HG03575 (cell line): ENCODE results near the gene RBM19.

Experiments used
- ATAC-seq: cut with Tn5 transposase; IDR thresholded peaks from one replicate; pipeline ENCODE4 v1.9.1; 2021; ENCODE audit not compliant: unreplicated experiment, insufficient number of reproducible peaks, low FRiP score; ENCODE audit errors: extremely low read depth

The RBM19 gene

GRCh38 chr12:113895176-113895575 lies 70.9 kb downstream of the RBM19 start:
- no peak for ATAC-seq

DNA sequence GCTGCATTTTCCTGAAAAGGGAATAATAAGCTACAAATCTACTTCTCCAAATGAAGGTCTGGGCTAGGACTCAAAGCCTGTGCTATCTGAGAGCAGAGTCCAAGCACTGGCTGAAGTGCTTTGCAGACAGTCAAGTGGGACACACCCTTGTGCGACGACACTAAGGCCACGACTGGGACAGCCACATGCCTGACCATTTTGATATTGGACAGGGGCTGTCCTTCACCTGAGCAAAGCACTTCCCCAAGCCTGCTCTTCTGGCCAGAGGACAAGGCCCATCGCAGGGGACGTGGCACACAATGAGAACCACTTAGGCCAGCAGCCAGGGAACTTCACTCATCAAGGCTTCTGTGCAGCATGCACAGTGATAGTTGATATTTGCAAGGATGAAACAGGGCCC lies 71.4 kb downstream of the RBM19 start:
- no peak for ATAC-seq

DNA sequence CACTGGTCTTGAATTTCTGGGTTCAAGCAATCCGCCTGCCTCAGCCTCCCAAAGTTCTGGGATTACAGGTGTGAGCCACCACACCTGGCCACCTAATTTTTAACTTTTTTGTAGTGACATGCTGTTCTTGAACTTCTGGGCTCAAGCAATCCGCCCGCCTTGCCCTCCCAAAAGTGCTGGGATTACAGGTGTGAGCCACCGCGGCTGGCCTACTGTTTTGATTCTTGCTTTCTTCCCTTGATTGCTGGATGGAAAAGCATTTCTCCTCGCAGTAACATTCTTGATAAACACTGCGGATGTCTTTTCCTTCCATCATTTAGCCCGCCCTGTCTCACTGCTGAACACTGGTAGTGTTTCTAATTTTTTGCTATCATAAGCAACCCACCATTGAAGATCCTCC lies 72.9 kb downstream of the RBM19 start:
- ATAC-seq, result no peak

GRCh38 chr12:113892556-113892955 lies 73.6 kb downstream of the RBM19 start:
- no peak for ATAC-seq

GRCh38 chr12:113891739-113892520 lies 74.2 kb downstream of the RBM19 start:
- ATAC-seq, result no peak

DNA sequence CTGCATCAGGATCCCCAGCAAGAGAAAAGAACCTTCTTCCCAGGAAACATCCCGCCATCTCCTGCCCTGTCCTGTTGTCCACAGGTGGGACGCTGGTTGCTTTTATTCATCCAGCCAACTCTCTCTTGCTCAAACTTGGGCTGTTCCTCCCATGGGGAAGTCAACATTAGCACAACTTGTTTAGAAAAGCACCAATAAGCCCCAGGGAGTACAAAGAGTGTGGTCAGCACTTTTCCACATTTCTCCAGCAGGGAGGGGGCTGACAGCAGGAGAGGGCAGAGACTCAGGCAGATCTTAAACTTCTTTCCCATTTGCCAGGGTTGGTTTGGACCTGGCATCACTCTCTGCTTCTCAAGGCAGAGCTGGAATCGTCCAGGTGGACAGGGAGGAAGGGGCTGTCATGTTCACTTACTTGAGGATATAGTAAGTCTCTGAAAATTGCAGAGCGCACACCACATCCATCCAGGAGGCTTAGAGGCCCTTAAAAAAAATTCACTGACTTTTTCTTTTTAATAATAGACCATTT lies 74.9 kb downstream of the RBM19 start:
- no peak for ATAC-seq

DNA sequence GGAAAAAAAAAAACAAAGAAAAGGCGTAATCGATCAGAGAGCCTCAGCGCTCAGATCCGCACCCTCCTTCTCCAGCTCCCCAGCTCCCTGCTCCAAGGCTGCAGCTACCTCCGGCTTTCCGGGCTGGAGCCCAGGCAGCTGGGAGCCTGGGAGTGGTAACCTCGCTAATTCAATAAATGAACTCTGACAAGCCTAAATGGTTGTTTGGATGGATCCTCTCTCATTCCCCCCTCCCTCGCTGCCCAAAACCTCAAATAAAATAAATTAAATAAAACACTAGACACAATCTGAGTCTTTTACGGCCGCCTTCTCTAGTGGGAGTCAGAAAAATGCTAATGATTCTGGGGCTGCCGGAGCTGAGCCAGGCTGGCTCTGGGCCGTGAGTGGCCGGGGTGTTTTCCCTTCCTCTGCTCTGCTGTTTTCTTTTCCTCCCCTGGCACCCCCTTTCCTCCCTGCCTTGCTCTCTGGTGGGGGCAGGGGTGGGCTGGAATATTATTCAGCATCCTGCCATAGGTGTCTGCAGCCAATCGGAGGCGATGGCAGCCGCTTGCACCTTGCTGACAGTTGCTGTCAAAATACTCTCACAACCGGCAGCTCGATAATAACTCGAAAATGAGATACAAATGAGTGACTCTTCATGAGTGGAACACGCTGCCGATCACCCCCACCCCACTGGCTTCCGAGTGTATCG lies 76.1 kb downstream of the RBM19 start:
- ATAC-seq, result no peak

GRCh38 chr12:113889076-113889475 lies 77.0 kb downstream of the RBM19 start:
- no peak for ATAC-seq

- no peak for ATAC-seq
Measured at GRCh38 chr12:113888435-113888834, 77.7 kb downstream of the RBM19 start.

DNA sequence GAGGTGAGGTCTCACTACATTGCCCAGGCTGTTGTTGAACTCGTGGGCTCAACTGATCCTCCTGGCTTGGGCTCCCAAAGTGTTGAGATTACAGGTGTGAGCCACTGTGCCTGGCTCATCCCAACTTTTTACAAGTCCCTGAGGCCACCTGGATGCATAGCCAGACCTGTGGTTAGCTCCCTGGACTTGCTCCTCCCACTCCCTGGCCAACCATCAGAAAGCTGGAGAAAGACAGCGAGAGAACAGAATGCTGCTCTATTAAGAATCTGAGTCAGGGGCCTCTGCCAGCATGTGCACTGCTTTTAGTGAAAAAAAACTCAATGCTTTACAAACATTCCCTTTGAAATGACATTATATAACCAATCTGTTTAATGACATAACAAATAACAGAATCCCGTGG lies 78.2 kb downstream of the RBM19 start:
- no peak for ATAC-seq

DNA sequence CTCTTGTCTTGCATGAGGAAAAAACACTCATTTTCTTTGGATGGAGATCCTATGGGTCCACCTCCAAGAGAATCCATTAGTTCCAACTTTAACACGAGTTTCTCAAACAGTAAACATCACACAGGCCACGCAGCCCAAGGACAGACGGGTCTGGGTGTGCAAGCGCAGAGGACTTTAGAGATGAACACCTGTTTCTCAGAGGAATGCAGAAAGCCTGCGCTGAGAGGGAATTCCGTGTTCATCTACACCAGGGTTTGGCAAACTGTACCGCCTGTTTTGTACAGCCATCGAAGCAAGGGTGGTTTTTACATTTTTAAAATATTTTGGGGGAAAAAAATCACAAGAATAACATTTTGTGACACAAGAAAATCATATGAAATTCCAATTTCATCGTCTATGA lies 79.4 kb downstream of the RBM19 start:
- ATAC-seq, result no peak

DNA sequence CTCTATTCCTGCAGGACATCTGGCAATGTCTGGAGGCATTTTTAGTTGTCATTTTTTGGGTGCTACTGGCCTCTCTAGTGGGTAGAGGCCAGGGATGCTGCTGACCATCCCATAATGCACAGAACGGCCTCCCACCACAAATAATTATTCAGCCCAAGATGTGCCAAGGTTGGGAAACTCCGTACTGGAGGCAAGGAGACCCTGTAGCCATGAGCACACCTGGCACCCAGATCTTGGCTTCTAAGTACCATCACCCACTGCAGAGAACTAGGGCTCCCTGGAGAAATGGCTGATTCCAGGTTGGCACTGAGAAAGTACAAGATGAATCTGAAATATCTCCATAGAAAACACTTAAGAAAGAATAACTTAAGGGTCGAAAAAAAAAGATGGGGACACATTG lies 81.7 kb downstream of the RBM19 start:
- no peak for ATAC-seq

GRCh38 chr12:113882690-113883089 lies 83.4 kb downstream of the RBM19 start:
- no peak for ATAC-seq

GRCh38 chr12:113880988-113881962 lies 84.8 kb downstream of the RBM19 start:
- no peak for ATAC-seq

DNA sequence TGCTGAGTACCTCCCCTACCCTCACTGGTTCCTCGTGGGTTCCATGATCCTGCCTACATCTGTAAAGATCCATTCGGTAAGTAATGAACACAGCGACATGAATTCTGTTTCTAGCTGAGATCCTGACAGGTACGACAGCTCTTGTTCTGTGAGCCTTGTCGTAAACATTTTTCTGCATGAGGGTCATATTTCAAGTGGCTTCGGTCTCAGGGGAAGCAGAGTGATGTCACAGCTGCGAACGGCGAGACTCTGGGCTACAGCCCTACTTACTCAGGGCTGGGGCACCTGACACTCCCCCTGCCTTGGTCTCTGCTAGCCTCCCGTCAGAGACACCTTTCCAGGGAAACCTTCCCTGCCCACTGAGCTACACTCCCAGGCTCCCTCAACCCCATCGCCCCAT lies 85.8 kb downstream of the RBM19 start:
- no peak for ATAC-seq

DNA sequence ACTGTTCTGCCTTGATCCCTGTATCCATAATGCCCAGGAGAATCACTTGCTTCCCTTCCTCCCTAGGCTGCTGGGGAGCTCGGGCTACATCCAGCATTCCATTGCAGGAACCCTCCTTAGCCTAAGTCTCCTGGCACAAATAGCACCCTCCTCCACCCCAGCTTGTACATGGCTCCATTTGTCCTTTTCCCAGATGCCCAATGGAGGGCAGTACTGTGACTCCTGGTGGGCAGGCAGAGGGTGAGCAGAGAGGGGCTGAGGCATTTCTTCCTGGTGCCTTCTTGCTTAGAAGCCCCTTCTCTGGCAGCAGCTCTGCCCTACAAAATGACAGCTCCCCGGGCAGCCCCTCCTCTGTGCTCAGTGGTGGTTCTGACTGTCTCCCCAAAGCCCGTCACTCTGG lies 86.5 kb downstream of the RBM19 start:
- no peak for ATAC-seq

- no peak for ATAC-seq
Measured at GRCh38 chr12:113877607-113878006, 88.5 kb downstream of the RBM19 start.

GRCh38 chr12:113876160-113876559 lies 90.0 kb downstream of the RBM19 start:
- no peak for ATAC-seq

GRCh38 chr12:113875691-113876090 lies 90.4 kb downstream of the RBM19 start:
- ATAC-seq, result no peak
